A673 (cell line): ENCODE results near the gene PNPLA6. TPM values are rescaled to one million over a fixed set of nuclear protein-coding genes. Genes with fewer than 3 reads are reported as not detected.
"Not testable (repeated sequence)": the region's sequence is repeated elsewhere in the genome, so short reads cannot be mapped to it uniquely, and the experiment has no call there.

Source experiments
- BruUV-seq: library from RNA; stranded (reverse); fragments of 400-500 nt; replicated peaks from 2 replicates; lab custom pipeline; 2021; lab: Mats Ljungman, UMichigan
- CTCF ChIA-PET: fragments of 300-600 bp; sonication (Branson Sonifier 250); formaldehyde crosslinking; loops from one replicate; lab custom pipeline; 2022; ENCODE audit warnings: antibody characterized with exemption; lab: Charles Lee
- POLR2A ChIA-PET: fragments of 300-600 bp; sonication (Branson Sonifier 250); formaldehyde crosslinking; loops from one replicate; lab custom pipeline; 2022; ENCODE audit warnings: antibody characterized with exemption; ENCODE audit not compliant: low non-redundant PET; lab: Charles Lee
- DNase-seq: peaks from one replicate; pipeline ENCODE4 v3.0.0-alpha.2; 2015; ENCODE audit warnings: low spot score
- H3K27ac ChIP-seq: fragments of 200-600 bp; sonication (generic); 2 replicates; pipeline ENCODE4 v1.5.1; 2016; ENCODE audit warnings: mixed run types, low read depth, mild to moderate bottlenecking, mixed read lengths, antibody characterized with exemption, low read length; ENCODE audit not compliant: poor library complexity, severe bottlenecking
- H3K27me3 ChIP-seq: fragments of 200-600 bp; sonication (generic); replicated peaks from 2 replicates; pipeline ENCODE4 v1.6.1; 2017; ENCODE audit warnings: mixed run types, low read depth, mild to moderate bottlenecking, mixed read lengths, antibody characterized with exemption, low read length; ENCODE audit not compliant: insufficient read depth, poor library complexity
- H3K36me3 ChIP-seq: fragments of 200-600 bp; sonication (generic); 2 replicates; pipeline ENCODE4 v1.6.1; 2016; ENCODE audit warnings: mixed run types, mild to moderate bottlenecking, mixed read lengths, antibody characterized with exemption, low read length; ENCODE audit not compliant: insufficient read depth, poor library complexity, severe bottlenecking
- H3K4me1 ChIP-seq: fragments of 200-600 bp; sonication (generic); 2 replicates; pipeline ENCODE4 v1.6.1; 2017; ENCODE audit warnings: mixed run types, mild to moderate bottlenecking, mixed read lengths, antibody characterized with exemption, low read length; ENCODE audit not compliant: insufficient read depth, poor library complexity, severe bottlenecking
- H3K4me3 ChIP-seq: fragments of 200-600 bp; sonication (generic); 2 replicates; pipeline ENCODE4 v1.5.1; 2016; ENCODE audit warnings: low read depth, mixed run types, mild to moderate bottlenecking, mixed read lengths, low read length; ENCODE audit not compliant: poor library complexity, severe bottlenecking
- H3K9me3 ChIP-seq: fragments of 200-600 bp; sonication (generic); 2 replicates; pipeline ENCODE4 v1.6.1; 2016; ENCODE audit warnings: mixed run types, low read depth, mild to moderate bottlenecking, mixed read lengths, antibody characterized with exemption, low read length; ENCODE audit not compliant: poor library complexity, severe bottlenecking
- CTCF ChIP-seq: fragments of 300-800, 200-600 bp; sonication (generic); conservative IDR thresholded peaks from 2 replicates; pipeline ENCODE4 v1.5.1; 2017; ENCODE audit warnings: low read depth, mild to moderate bottlenecking, antibody characterized with exemption, low read length, moderate library complexity, mixed read lengths
- EZH2 ChIP-seq: fragments of 200-600 bp; sonication (generic); IDR thresholded peaks from 2 replicates; pipeline ENCODE4 v1.6.1; 2017; ENCODE audit warnings: borderline replicate concordance, low read depth, mild to moderate bottlenecking, mixed read lengths, antibody characterized with exemption, low read length; ENCODE audit not compliant: poor library complexity, severe bottlenecking
- intact Hi-C: fragments of 100-400 bp; cut with micrococcal nuclease; formaldehyde crosslinking; loops from one replicate; pipeline ENCODE4 v1.10.0; 2022; ENCODE audit not compliant: unreplicated experiment
- total RNA-seq: library from RNA; stranded (reverse); gene quantifications from 2 replicates; pipeline ENCODE4 v1.2.3, GENCODE V29; 2021

PNPLA6 gene
- total RNA-seq, 1 experiment from 2014 or later = 70.4 TPM

GRCh38 chr19:7565332-7565731 is 29.8 kb downstream of the PNPLA6 start:
- Histone ChIP-seq H3K4me3 (no peak overlapping the region), H3K27ac (no peak overlapping the region), H3K36me3 (no peaks in the 10 kb centered on the region), H3K27me3 (no peaks in the 10 kb centered on the region), H3K9me3 (no peaks in the 10 kb centered on the region), H3K4me1 (no peaks in the 10 kb centered on the region)
- CTCF ChIA-PET = interaction anchor here (0.6 to 2.4 kb wide), 2 partner anchors 77 to 115 kb away, joined by 3 to 8 read pairs; partner anchors contain the start of gene TRAPPC5
- TF ChIP-seq EZH2 (no peak), CTCF (no peak)
- DNase-seq = no peak
- intact Hi-C loops = no loop called here
- POLR2A ChIA-PET = no interaction called here
- no TSS peak for BruUV-seq

DNA sequence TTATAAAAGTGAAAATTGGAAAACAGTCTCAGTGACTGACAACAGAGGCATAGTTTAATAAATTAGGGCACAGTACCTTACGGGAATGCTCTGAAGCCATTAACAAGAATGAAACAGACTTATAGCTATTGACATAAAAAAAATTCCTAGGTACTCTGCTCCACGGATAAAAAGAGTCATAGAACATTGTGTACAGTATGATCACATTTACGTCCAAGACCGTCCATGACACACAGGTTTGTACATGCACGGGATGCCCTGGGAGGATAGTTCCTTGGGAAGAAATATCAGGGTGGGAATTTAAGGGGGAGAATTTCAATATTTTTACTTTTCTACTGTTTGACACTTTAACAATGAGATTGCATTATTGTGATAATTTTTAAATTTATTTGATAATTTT is 35.2 kb downstream of the PNPLA6 start:
- Histone ChIP-seq H3K27ac (no peak overlapping the region), H3K36me3 (no peaks in the 10 kb centered on the region), H3K4me3 (no peak overlapping the region), H3K27me3 (no peaks in the 10 kb centered on the region), H3K4me1 (no peaks in the 10 kb centered on the region), H3K9me3 (no peaks in the 10 kb centered on the region)
- intact Hi-C loops = no loop called here
- BruUV-seq = no TSS peak
- TF ChIP-seq CTCF (no peak), EZH2 (no peak)
- no peak for DNase-seq
- POLR2A ChIA-PET = no interaction called here
- CTCF ChIA-PET = interaction anchor here (0.6 kb wide), 1 partner anchor 44 kb away, joined by 3 read pairs; no protein-coding TSS in a partner anchor

DNA sequence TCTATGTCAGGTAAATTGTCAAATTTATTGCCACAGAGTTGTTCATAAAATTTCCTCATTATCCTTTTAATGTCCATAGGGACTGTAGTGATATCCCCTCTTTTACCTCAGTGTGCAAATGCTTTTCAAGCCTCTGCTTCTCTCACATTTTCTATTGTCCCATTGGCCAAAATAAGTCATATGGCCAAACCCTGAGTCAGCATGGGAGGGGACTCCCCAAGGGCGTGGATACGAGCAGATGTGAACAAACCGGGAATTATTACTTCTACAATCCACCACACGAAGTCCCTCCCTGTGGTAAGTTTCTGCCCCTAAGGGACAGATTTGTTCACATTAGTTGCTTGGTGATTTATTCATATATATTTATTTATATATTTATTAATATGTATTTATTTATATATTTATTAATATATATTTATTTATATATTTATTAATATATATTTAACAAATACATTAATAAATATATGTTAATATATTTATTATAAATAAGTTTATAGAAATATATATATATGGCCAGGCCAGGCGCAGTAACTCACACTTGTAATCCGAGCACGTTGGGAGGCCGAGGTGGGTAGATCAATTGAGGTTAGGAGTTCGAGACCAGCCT is 40.0 kb downstream of the PNPLA6 start:
- DNase-seq = no peak
- Histone ChIP-seq H3K4me3 (no peak overlapping the region), H3K27me3 (peaks cover 10% of the 10 kb centered on the region), H3K9me3 (no peaks in the 10 kb centered on the region), H3K27ac (no peak overlapping the region), H3K36me3 (no peaks in the 10 kb centered on the region), H3K4me1 (no peaks in the 10 kb centered on the region)
- TF ChIP-seq EZH2 (no peak), CTCF (no peak)
- no TSS peak for BruUV-seq
- POLR2A ChIA-PET = no interaction called here
- CTCF ChIA-PET = no interaction called here
- intact Hi-C loops = no loop called here

GRCh38 chr19:7577422-7577821 is 41.9 kb downstream of the PNPLA6 start:
- H3K36me3 ChIP-seq, POLR2A ChIA-PET, BruUV-seq, H3K9me3 ChIP-seq, CTCF ChIA-PET, H3K27ac ChIP-seq, H3K4me1 ChIP-seq, DNase-seq, H3K4me3 ChIP-seq, intact Hi-C loops: not testable (repeated sequence)
- H3K27me3 ChIP-seq = peaks cover 13% of the 10 kb centered on the region
